Naive thymus-derived CD4-positive, alpha-beta T cell (primary cell): ENCODE results near the gene GNAS-AS1. TPM values are rescaled to one million over a fixed set of nuclear protein-coding genes. Genes with fewer than 3 reads are reported as not detected.

Source experiments
- ATAC-seq: fragments of 150-1000 bp; cut with Tn5 transposase; 2 replicates; pipeline ENCODE4 v1.10.0; 2021; ENCODE audit warnings: mild to moderate bottlenecking, moderate library complexity
- CTCF ChIA-PET: fragments of 350-600 bp; sonication (Branson Sonifier 250); formaldehyde crosslinking; loops from one replicate; lab custom pipeline; 2021; ENCODE audit warnings: antibody characterized with exemption; lab: Charles Lee
- POLR2A ChIA-PET: fragments of 350-600 bp; sonication (Branson Sonifier 250); formaldehyde crosslinking; loops from one replicate; lab custom pipeline; 2021; ENCODE audit warnings: antibody characterized with exemption, inconsistent platforms; lab: Charles Lee
- DNase-seq, 9 donors: peaks; one replicate each; pipeline versions ENCODE4 v3.0.0 to v3.0.0-alpha.2; 2020 to 2022; ENCODE audit warnings: mixed read lengths in 1 of 9
- H3K27ac ChIP-seq: one replicate; pipeline ENCODE4 v1.7.0; 2013; ENCODE audit warnings: mild to moderate bottlenecking, low read depth, low read length, moderate library complexity
- H3K27me3 ChIP-seq, 2 donors: one replicate each; pipeline ENCODE4 v1.7.0; 2013; ENCODE audit warnings: low read length in 2 of 2, mild to moderate bottlenecking in 2 of 2, moderate library complexity in 2 of 2; ENCODE audit not compliant: control insufficient read depth in 2 of 2, insufficient read depth in 2 of 2
- H3K36me3 ChIP-seq, 3 experiments: 1 replicate in 2 of 3; 2 replicates in 1 of 3; pipeline ENCODE4 v1.7.0; 2013; ENCODE audit warnings: low read length in 3 of 3, mild to moderate bottlenecking in 3 of 3, moderate library complexity in 1 of 3; ENCODE audit not compliant: insufficient read depth in 3 of 3, control insufficient read depth in 2 of 3
- H3K4me1 ChIP-seq, 2 donors: one replicate each; pipeline ENCODE4 v1.7.0; 2013; ENCODE audit warnings: low read length in 2 of 2, mild to moderate bottlenecking in 2 of 2, moderate library complexity in 1 of 2; ENCODE audit not compliant: control insufficient read depth in 2 of 2, insufficient read depth in 2 of 2
- H3K4me3 ChIP-seq: 2 replicates; pipeline ENCODE4 v1.7.0; 2013; ENCODE audit warnings: mild to moderate bottlenecking, low read length
- H3K9me3 ChIP-seq, 3 experiments: 1 replicate in 2 of 3; 2 replicates in 1 of 3; pipeline ENCODE4 v1.7.0; 2013; ENCODE audit warnings: low read length in 3 of 3; ENCODE audit not compliant: control insufficient read depth in 2 of 3
- H3K27ac Mint-ChIP-seq, 9 donors: one replicate each; pipeline ENCODE4 v1.8.0; 2020 to 2022; ENCODE audit warnings: mixed read lengths in 9 of 9, mild to moderate bottlenecking in 8 of 9, moderate library complexity in 5 of 9, inconsistent platforms in 2 of 9
- H3K27me3 Mint-ChIP-seq, 5 donors: one replicate each; pipeline ENCODE4 v1.8.0; 2021 to 2022; ENCODE audit warnings: mixed read lengths in 5 of 5, mild to moderate bottlenecking in 1 of 5
- H3K36me3 Mint-ChIP-seq, 5 donors: one replicate each; pipeline ENCODE4 v1.8.0; 2020 to 2022; ENCODE audit warnings: mixed read lengths in 5 of 5, mild to moderate bottlenecking in 3 of 5, inconsistent platforms in 1 of 5
- H3K4me1 Mint-ChIP-seq, 7 donors: one replicate each; pipeline ENCODE4 v1.8.0; 2020 to 2022; ENCODE audit warnings: mixed read lengths in 7 of 7, mild to moderate bottlenecking in 3 of 7, inconsistent platforms in 1 of 7
- H3K4me3 Mint-ChIP-seq, 10 donors: one replicate each; pipeline ENCODE4 v1.8.0; 2020 to 2022; ENCODE audit warnings: mild to moderate bottlenecking in 10 of 10, mixed read lengths in 10 of 10, moderate library complexity in 6 of 10, inconsistent platforms in 2 of 10
- H3K9me3 Mint-ChIP-seq, 11 donors: one replicate each; pipeline ENCODE4 v1.8.0; 2020 to 2022; ENCODE audit warnings: mixed read lengths in 11 of 11, mild to moderate bottlenecking in 4 of 11, inconsistent platforms in 1 of 11, moderate library complexity in 1 of 11
- intact Hi-C, 2 donors: fragments of 100-400 bp; cut with micrococcal nuclease; formaldehyde crosslinking; loops; one replicate each; pipeline ENCODE4 v1.15.1; 2023
- polyA plus RNA-seq, 2 donors: library from polyadenylated mRNA; unstranded; fragments of 300-500 nt; fragmentation: Illumina TruSeq; gene quantifications; one replicate each; pipeline ENCODE4 v1.2.3, GENCODE V29; 2021
- total RNA-seq, 6 experiments: library from RNA in 5 of 6; stranded (reverse) in 5 of 6; gene quantifications; 1 replicate in 5 of 6; 2 replicates in 1 of 6; pipeline ENCODE4 v1.2.3 and lab custom pipeline; 2021 to 2026

GNAS-AS1 gene
- total and polyA plus RNA-seq, 7 experiments from 2014 or later = 0.13 to 2.0 (median 1.5) TPM; not detected in 2

- DNase-seq (no peak), ATAC-seq (no peak)
- H3K36me3 ChIP-seq = no peaks in the 10 kb centered on the region
- Mint-ChIP-seq H3K27me3 (peaks cover 0 to 25% (median 11%) of the 10 kb centered on the region in 5 donors), H3K4me1 (peaks cover 0 to 11% (median 0%) of the 10 kb centered on the region in 7 donors), H3K36me3 (peaks cover 0 to 11% (median 4%) of the 10 kb centered on the region in 5 donors), H3K4me3 (no peak overlapping the region), H3K9me3 (peaks cover 0 to 4% (median 0%) of the 10 kb centered on the region in 11 donors), H3K27ac (no peak overlapping the region)
- no peaks in the 10 kb centered on the region for H3K9me3 ChIP-seq
- H3K4me1 ChIP-seq = no peaks in the 10 kb centered on the region
- H3K4me3 ChIP-seq = no peak overlapping the region
- H3K27ac ChIP-seq = no peak overlapping the region
- ChIA-PET CTCF (interaction anchor here (0.6 kb wide), 1 partner anchor 481 kb away, joined by 5 read pairs; no protein-coding TSS in a partner anchor), POLR2A (no interaction called here)
- H3K27me3 ChIP-seq = no peaks in the 10 kb centered on the region
- intact Hi-C loops = loop anchor here in 1 of 2 donors (5.0 kb wide), 1 partner anchor 1194 kb away; the partner anchor contains the start of gene ZBP1
Observed at GRCh38 chr20:58816051-58816450, 34.7 kb downstream of the GNAS-AS1 start.

- no peak for ATAC-seq
- H3K4me3 Mint-ChIP-seq = no peak overlapping the region
- Histone ChIP-seq H3K27me3 (no peaks in the 10 kb centered on the region), H3K4me3 (no peak overlapping the region), H3K27ac (no peak overlapping the region), H3K36me3 (no peaks in the 10 kb centered on the region), H3K4me1 (no peaks in the 10 kb centered on the region), H3K9me3 (no peaks in the 10 kb centered on the region)
- ChIA-PET POLR2A (no interaction called here), CTCF (no interaction called here)
- H3K27me3 Mint-ChIP-seq = peaks cover 0 to 27% (median 11%) of the 10 kb centered on the region in 5 donors
- intact Hi-C loops = loop anchor here in 1 of 2 donors (5.0 kb wide), 1 partner anchor 1193 kb away; the partner anchor contains the start of gene ZBP1
- H3K36me3 Mint-ChIP-seq = peaks cover 0 to 5% (median under 1%) of the 10 kb centered on the region in 5 donors
- H3K9me3 Mint-ChIP-seq = peaks cover 0 to under 1% (median 0%) of the 10 kb centered on the region in 11 donors
- peaks cover 0 to 11% (median 0%) of the 10 kb centered on the region in 7 donors for H3K4me1 Mint-ChIP-seq
- DNase-seq = no peak
- no peak overlapping the region for H3K27ac Mint-ChIP-seq
Observed at GRCh38 chr20:58815448-58815847, 35.3 kb downstream of the GNAS-AS1 start.

- Histone ChIP-seq H3K36me3 (no peaks in the 10 kb centered on the region), H3K4me3 (no peak overlapping the region), H3K9me3 (no peaks in the 10 kb centered on the region), H3K4me1 (no peaks in the 10 kb centered on the region), H3K27me3 (no peaks in the 10 kb centered on the region), H3K27ac (no peak overlapping the region)
- Mint-ChIP-seq H3K27me3 (peaks cover 0 to 34% (median 15%) of the 10 kb centered on the region in 5 donors), H3K27ac (peak overlapping the region in 1 of 9 donors; percentile 49), H3K36me3 (no peaks in the 10 kb centered on the region), H3K4me3 (no peak overlapping the region), H3K9me3 (peaks cover 0 to under 1% (median 0%) of the 10 kb centered on the region in 11 donors), H3K4me1 (peaks cover 0 to 3% (median 0%) of the 10 kb centered on the region in 7 donors)
- DNase-seq = no peak
- ChIA-PET POLR2A (no interaction called here), CTCF (no interaction called here)
- no peak for ATAC-seq
- intact Hi-C loops = no loop called here
Observed at GRCh38 chr20:58813369-58813768, 37.3 kb downstream of the GNAS-AS1 start.

GRCh38 chr20:58811334-58811733 is 39.4 kb downstream of the GNAS-AS1 start:
- H3K4me3 ChIP-seq = no peak overlapping the region
- no peaks in the 10 kb centered on the region for H3K27me3 ChIP-seq
- POLR2A ChIA-PET = no interaction called here
- peaks cover 0 to 37% (median 19%) of the 10 kb centered on the region in 5 donors for H3K27me3 Mint-ChIP-seq
- DNase-seq (no peak), ATAC-seq (no peak)
- H3K4me1 ChIP-seq = no peaks in the 10 kb centered on the region
- intact Hi-C loops = no loop called here
- no peaks in the 10 kb centered on the region for H3K9me3 ChIP-seq
- H3K4me3 Mint-ChIP-seq = no peak overlapping the region
- no peaks in the 10 kb centered on the region for H3K36me3 Mint-ChIP-seq
- no peak overlapping the region for H3K27ac ChIP-seq
- H3K4me1 Mint-ChIP-seq = peaks cover 0 to 2% (median 0%) of the 10 kb centered on the region in 7 donors
- CTCF ChIA-PET = no interaction called here
- H3K9me3 Mint-ChIP-seq = peaks cover 0 to 2% (median 0%) of the 10 kb centered on the region in 11 donors
- H3K36me3 ChIP-seq = no peaks in the 10 kb centered on the region
- H3K27ac Mint-ChIP-seq = no peak overlapping the region

- H3K4me1 ChIP-seq = no peaks in the 10 kb centered on the region
- intact Hi-C loops = no loop called here
- H3K36me3 ChIP-seq = no peaks in the 10 kb centered on the region
- no peak for ATAC-seq
- ChIA-PET CTCF (no interaction called here), POLR2A (no interaction called here)
- H3K27me3 ChIP-seq = no peaks in the 10 kb centered on the region
- H3K27me3 Mint-ChIP-seq = peaks cover 0 to 37% (median 19%) of the 10 kb centered on the region in 5 donors
- H3K4me3 Mint-ChIP-seq = no peak overlapping the region
- no peak for DNase-seq
- H3K27ac ChIP-seq = no peak overlapping the region
- H3K4me1 Mint-ChIP-seq = peaks cover 0 to 2% (median 0%) of the 10 kb centered on the region in 7 donors
- no peaks in the 10 kb centered on the region for H3K36me3 Mint-ChIP-seq
- no peaks in the 10 kb centered on the region for H3K9me3 ChIP-seq
- H3K4me3 ChIP-seq = no peak overlapping the region
- H3K9me3 Mint-ChIP-seq = peaks cover 0 to 2% (median 0%) of the 10 kb centered on the region in 11 donors
- no peak overlapping the region for H3K27ac Mint-ChIP-seq
Observed at GRCh38 chr20:58810879-58811250, 39.8 kb downstream of the GNAS-AS1 start.

GRCh38 chr20:58810116-58810878 is 40.4 kb downstream of the GNAS-AS1 start:
- Mint-ChIP-seq H3K27me3 (peaks cover 0 to 34% (median 15%) of the 10 kb centered on the region in 5 donors), H3K4me3 (no peak overlapping the region), H3K36me3 (no peaks in the 10 kb centered on the region), H3K4me1 (no peaks in the 10 kb centered on the region), H3K27ac (no peak overlapping the region), H3K9me3 (peaks cover 0 to 2% (median 0%) of the 10 kb centered on the region in 11 donors)
- no peak for ATAC-seq
- Histone ChIP-seq H3K4me1 (no peaks in the 10 kb centered on the region), H3K27ac (no peak overlapping the region), H3K4me3 (no peak overlapping the region), H3K9me3 (no peaks in the 10 kb centered on the region), H3K27me3 (no peaks in the 10 kb centered on the region), H3K36me3 (no peaks in the 10 kb centered on the region)
- DNase-seq = no peak
- intact Hi-C loops = no loop called here
- CTCF ChIA-PET = no interaction called here
- POLR2A ChIA-PET = no interaction called here
